ENCODE data around the gene PHACTR2.
A peak's percentile ranks its signal among the peaks of the same experiment; 100 is the strongest.

Gene PHACTR2

DNA sequence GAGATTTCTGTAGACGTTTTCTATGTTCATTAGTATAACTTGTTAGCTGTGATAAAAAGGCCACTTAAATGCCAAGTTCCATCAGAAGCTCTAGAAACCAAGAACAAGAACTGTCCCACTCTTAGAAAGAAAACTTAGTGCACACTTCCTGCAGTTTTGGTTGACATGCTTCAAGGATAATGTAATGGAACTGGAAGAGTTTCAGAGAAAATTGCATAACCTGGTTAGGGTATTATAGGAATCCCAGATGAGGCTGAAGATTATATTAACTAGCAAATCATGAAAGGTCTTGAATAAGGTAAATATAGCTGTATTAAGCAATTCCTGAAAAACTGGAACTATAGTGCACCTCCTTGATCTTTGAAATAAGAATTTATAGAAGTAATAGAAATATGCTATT lies 1.8 kb upstream of the PHACTR2 start:
- DNase-seq = no peak

DNA sequence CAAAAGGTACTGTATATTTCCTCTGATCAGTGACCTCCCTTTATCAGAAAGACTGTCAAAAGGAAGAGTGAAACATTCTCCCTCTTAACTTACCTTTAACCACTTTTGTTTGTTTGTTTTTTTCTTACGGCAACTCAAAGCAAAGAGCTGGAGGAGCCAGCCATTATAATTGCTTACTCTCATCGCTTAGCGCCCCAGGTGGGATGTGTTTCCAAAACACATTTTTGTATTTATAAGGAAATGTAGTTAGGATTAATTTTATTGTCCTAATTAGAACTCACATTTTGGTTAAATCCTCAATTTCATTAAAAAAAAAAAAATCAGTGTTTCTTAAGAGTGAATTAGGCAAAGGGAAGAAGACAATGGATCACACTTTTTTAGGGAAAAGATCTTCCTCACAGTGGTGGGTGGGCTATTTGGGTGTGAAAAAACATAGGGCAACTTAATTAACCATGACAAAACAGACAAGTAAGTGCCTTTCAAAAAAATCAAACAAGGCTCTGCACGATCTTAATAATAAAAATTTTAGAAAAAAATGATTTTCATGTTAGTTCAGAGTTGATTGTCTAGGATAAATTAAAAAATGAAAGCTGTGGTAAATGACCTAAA lies 1.2 kb upstream of the PHACTR2 start:
- no peak for DNase-seq

DNA sequence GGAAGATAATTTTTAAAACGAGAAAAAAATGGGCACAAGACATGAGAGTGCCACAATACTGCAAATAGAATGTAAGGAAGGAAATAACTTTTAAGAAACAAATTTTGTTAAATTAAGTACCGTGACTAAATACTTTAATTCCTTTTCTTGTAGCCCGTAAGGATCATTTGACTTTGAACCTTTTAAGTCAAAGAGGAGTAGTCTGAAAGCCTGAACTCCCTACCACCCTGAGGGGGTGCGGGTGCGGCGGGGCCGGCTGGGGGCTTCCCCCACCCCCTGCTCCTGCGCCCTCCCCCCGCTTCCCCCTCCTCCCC lies 231 bp upstream of the PHACTR2 start:
- peak; percentile 24 for DNase-seq

DNA sequence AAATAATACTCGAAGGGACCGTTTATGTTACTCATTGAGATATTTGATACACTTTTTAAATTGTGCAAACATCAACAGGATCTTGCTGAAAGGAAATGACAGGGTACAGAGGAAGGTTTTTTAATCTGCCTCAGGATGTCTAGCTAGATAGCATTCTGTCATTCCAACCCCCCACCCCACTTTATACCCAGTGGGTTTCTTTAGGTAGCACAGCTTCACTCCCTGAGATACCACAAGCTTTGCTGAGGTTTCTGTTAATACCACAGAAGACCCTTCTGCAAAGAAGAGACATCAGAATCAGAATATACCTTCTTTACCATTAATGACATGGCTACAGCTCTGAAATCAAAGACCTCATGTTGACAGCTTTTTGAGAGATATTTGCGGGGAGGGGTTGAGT lies 1.3 kb downstream of the PHACTR2 start:
- no peak for DNase-seq

DNA sequence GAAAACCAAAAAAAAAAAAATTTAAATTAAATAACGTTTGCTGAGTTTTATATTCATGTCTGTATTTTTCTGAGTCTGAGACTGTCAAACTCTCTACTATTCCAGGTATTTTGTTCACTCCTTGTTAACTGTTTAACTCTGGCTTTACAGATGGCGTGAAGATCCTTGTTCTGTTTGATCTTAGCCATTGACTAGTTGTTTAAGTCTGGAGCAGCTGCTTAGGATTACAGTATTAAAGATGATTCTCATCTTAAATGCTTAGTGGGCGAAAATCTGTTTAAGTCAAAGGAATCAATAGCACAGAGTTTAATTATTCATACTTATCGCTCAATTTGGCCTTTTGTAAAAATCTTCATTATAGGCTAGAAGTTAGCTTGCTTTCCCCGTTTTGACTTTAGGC lies 2.4 kb downstream of the PHACTR2 start:
- no peak for DNase-seq

DNA sequence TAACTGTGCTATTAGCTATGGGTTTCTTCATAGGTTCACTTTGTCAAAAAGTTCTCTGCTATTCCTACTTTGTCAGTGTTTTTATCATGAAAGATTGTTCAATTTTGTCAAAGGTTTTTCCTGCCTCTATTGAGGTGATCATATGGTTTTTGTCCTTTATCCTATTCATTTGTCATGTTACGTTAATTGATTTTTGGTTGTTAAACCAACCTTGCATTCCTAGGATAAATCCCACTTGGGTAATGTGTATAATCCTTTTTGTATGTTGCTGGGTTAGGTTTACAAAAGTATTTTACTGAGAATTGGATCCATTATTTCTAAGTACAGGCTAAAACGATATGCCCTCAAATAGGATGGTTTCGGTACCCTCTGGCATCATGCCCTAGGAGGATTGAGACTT lies 5.0 kb downstream of the PHACTR2 start:
- no peak for DNase-seq

DNA sequence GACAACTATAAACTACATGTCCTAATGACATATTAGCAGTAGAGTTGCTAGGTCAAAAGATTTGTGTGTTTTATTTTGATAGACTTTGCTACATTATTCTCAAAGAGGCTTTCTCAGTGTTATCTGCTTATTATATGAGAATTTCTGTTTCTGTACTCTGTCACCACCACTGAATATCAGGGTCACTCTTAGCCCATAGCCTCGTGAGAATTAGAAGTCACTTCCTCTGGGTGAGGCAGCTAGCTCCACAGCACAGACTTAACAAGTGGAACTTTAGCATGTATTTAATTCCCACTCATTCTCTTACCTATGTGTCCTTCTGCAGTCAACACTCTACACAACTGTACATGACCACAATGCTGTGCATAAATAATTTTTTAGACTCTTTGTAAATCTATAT lies 6.7 kb downstream of the PHACTR2 start:
- DNase-seq = no peak

DNA sequence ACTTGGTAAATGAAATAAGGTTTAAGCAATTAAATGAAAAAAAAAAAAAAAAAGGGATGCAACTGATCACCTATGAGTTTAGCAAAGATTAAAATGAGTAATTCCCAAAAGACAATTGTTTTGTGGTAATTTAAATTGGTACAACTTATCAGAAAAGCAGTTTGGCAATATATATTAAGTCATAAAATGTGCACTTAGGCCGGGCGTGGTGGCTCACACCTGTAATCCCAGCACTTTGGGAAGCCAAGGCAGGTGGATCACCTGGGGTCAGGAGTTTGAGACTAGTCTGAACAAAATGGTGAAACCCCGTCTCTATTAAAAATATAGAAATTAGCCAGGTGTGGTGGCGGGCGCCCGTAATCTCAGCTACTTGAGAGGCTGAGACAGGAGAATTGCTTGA lies 7.9 kb downstream of the PHACTR2 start:
- DNase-seq = no peak

DNA sequence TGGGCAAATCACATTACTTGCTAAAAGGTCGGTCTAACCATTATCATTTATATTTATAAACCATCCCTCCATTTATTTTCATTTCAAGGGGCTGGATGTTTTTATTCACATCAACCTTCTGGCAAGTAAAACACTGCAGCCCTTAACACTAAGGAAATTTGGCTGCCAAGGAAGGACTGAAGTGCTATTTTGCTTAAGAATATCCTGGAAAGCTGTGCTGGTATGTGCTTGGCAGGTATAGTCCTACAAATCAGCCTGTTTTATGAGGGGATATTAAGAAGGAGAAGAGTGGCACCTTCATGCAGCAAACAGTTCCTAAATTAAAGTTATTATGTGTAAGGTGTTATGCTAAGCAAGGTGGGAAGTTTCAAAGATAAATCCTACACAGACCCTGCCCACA lies 9.8 kb downstream of the PHACTR2 start:
- DNase-seq = no peak

DNA sequence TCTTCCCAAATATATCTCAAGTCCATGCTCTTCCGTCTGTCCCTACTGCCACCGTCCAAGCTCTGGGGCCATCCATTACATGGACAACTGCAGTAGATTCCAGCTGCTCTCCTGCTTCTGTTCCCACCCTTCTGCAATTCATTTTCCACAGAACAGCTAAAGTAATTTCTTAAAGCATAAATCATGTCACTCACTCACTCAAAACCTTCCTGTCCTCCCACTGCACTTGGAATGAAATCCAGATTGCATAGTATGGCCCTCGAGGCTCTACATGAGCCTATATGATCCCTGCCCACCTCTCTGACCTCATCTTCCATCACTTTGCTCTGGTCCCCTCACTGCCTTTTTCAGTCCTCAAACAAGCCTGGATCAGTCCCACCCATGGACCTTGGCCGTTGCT lies 10.9 kb downstream of the PHACTR2 start:
- no peak for DNase-seq

DNA sequence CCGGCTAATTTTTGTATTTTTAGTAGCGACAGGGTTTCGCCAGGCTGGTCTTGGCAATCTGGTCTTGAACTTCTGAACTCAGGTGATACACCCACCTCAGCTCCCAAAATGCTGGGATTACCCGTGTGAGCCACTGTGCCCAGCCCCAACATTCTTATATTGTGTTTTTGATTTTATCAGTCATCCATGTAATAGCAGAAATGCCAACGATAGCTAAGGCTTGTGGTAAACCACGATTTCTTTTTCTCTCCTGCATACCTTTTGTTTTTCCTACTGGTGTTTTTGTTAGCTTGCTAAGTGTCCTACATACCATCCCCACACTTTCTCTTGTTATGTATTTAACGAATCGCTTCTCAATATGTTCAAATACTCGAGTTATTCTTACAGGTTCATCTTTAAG lies 12.1 kb downstream of the PHACTR2 start:
- no peak for DNase-seq

DNA sequence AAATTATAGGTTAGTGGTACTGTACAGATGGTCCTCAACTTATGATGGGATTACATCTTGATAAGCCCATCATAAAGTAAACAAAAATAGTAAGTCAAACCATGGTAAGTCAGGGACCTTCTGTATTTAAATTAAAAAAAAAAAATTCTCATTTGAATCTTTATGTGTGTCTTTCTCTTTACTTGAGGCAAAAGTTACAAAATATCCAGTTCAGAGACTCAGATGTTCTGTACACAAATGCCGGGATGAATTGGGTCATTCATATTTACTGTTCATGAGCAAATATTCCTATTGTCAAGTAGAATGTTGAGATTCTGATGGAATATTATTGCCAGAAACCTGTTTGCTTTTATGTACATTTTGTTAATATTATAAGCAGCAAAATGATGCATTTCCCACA lies 13.4 kb downstream of the PHACTR2 start:
- DNase-seq = no peak

DNA sequence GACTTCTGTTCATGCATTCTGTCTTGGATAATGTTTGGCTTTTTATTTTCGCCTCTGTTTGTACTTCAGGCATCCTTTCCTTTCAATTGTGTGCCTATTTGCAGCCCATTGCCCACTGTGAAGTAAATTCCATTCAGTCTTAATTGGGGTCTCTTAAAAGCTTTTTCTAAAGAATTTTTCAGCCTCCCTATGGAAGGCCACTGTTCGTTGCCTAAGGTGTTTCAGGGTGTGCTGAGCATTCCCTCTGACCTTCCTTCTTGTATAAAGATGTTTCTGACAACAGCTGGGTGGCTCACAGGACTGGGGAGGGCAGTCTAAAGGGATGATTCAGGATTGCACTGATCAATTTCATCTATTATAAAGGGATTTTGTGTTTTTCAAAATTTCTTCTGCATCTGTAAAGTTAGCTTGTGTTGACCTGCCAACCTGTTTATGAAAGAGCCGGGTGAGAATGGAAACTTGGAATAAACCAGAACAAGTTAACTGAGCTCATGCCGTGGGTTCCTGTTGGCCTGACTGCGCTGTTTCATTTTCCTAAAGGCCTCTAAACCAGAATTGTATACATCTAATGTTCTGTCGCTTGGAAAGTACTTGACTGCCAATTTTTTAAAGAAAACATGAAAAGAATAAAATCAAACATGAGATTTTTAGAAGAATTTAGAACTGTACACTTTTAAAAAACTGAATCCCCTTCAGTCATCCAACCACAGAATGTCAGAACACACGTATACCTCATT lies 14.3 kb downstream of the PHACTR2 start:
- no peak for DNase-seq

DNA sequence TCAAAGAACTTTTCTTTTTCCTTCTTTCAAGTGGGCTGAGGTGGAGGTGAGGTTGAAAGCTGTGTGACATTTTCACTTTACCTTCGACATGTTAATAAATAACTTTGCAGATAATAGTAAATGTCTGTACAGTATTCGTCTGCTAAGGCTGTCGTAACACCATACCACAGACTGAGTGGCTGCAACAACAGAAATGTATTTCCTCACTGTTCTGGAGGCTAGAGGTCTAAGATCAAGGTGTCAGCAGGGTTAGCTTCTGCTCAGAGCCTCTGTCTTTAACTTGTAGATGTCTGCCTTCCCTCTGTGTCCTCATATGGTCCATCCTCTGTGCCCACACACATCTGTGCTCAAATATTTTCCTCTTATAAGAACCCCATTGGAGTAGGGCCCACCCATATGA lies 14.9 kb downstream of the PHACTR2 start:
- DNase-seq = no peak

DNA sequence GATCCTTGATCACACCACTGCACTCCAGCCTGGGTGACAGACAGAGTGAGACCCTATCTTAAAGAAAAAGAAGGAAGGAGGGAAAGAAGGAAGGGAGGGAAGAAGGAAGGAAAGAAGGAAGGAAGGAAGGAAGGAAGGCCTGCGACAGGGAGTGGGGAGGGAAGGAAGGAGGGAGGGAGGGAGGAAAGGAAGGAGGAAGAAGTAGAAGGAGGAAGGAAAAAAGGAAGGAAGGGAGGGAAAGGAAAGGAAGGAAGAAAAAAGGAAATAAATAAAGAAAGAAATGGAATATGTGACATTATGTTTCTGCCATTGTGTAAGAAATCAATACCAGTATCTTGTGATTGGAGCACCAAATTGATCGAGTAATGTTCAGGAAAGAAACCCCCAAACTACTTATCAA lies 16.2 kb downstream of the PHACTR2 start:
- no peak for DNase-seq

DNA sequence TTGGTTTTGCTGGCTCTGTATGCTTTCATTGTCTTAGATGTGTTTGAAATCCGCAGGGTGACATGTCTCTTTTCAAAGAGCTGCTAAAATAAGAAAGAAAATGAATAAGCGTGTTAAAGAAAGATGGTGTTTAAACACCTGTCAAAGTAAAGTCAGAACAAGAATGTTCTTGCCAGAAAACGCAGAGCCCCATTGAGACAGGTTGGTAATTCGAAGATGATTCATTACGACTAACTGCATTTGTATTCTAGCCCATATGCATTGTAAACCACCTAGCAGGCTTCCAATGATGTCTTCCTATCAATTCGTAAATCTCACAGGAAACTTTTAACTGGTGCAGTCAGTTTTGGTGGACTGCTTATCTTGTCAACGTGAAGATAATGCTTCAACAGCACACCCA lies 16.8 kb downstream of the PHACTR2 start:
- DNase-seq = no peak

DNA sequence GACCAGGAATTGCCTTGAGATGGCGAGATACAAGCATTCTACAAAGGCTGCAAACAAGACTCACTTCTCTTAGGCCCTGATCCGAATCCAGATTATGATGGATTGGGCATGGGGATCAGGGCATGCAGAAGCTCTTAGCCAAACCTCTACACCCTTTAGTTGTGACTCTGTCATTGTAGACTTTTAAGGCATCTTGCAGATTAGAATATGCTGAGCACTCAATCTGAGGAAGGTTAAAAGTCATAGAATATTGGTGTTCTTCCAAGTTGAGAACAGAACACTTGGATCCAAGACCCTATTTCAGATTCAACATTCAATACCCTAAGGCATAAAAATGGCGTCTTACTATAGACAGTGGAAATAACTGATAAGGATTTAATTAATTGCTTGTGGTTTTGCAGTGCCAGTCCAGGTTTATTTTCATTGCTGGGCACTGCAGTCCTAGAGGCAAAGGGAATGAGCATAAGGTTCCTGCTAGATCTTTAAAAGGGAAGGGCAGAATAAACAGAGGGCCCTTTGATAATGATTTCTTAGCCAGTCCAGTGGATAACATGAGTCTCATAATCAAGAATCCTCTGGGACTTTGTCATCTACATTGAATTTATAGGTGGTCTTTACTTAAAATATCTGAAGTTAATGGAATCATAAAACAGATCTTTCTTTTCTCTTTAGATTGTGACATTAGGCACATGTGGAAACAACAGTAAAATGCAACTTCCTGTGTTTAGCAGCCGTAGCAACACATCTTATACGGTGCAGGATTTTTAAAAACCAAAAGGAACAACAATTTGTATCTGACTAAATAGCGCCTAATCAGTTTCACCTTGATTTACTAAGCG lies 17.6 kb downstream of the PHACTR2 start:
- DNase-seq = peak; percentile 9

DNA sequence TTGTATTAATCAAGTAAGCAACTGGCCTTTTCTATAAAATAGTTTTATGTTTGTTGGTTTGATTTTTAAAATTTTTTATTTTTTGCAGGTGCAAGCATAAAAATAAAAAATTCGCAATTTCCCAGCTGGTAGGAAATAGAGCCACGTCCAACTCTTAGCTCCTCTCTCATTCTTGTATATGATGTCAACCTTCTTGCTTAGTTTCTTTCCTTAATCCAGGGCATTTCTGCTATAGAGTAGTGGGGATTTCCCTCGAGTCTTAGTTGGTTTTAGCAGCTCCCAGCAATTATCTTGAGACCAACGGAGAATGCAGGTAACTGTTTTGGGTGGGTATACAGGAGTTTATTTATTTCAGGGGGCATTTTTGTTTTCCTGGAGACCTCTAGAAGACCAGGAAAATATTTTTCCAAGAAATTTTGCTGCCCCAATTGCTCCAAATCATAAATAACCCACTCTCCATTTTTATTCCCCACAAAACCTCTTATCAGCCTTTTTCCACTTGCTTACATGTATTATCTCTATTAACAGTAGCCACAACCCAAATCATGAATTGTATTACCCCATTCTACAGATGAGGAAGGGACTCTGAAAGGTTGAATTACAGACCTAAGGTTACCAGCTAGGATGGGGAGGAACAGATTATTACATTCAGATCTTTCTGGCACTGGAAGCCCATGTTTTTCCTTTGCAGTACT lies 18.4 kb downstream of the PHACTR2 start:
- DNase-seq = no peak

DNA sequence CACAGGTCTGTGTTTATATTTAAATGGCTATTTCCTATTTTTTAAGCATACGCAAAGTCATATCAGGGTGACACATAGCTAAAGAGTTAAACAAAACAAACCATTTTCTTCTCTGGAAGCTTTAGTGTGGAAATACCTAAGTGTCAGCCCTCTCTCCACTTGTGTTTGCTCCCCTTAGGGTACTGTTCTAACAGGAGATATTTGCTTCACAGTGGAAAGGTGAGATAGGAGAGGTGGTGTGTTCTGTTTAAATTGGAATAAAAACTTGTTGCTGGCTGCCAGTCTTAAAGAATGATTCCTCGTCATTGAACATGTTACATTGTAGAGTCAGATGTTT lies 18.9 kb downstream of the PHACTR2 start:
- no peak for DNase-seq

DNA sequence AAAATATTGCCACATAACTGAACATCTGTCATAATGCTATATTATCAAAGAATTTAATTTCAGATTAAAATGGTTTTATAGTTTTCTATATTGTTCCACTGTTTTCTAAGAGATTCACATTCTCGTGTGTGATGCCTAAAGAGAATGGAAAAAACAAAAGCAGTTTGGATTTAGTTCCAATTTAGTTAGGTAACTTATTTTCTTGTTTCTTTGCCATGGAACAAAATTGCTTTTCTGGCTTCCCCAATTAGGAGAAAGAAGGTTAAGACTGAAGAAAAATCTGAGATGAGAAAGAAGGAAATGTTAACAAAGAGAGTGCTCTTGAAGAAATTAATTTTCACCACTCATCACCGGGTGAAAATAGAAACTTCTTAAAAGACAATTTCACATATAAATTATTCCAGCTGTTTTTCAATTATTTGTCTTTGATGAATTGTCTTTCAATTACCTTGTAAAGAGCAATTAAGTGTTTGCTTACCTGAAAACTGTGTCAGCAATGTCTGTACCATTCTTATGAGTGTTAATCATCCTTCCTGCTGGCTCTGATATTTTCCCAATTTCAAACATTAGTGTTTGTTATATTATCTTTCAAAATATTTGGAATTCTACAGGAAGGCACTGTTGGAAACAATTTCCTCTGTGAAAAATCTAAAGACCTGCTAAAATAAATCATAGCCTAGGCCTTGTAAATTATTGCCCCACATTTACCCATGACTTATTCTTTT lies 19.5 kb downstream of the PHACTR2 start:
- DNase-seq = no peak

DNA sequence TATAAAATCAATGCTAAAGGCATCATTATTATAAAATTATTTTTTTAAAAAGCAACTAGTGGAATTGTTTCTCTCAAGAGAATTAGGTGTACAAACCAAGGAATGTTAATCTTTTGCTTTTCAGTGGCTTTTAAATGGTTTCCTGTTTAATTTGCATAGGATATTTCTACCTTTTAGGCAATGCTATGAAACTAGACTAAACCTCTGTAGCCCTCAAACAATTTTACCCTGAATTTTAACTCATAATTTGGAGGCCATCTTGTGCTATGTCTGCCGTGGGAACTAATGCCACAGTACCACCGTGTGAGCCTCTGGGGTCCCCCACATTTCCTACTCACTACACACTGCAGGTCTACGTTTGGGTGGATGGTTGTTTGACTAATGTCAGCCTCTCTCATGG lies 20.6 kb downstream of the PHACTR2 start:
- DNase-seq = no peak

DNA sequence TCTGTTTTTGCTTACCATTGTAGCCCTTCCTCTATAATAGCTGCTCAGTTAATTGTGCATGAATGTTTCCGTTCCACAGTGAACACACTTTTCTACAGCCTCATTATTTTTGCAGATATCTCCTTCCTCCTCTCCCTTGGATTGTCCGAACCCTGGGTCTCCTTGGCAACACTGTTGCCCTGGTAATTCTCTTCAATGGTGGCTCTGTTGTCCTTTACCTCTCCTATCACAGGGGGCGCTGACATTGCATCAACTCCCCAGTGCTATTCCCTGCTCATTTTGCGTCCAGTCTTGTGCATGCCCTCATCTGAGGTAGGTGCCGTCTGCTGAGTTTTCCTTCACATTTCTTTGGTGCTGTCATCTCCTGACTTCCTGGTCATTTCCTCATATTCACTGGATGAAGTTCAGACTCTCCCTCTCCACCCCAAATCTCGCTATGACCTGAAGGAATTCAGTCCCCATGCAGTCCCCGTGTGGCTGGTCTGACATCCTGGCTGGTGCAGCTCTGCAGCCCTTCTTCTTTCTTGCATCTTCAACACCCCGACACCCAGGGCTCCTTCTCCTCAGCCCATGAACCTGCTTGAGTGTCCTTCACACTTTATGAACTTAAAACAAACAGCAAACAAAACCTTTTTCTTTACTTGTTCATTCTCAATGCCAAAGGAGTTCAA lies 21.1 kb downstream of the PHACTR2 start:
- no peak for DNase-seq

DNA sequence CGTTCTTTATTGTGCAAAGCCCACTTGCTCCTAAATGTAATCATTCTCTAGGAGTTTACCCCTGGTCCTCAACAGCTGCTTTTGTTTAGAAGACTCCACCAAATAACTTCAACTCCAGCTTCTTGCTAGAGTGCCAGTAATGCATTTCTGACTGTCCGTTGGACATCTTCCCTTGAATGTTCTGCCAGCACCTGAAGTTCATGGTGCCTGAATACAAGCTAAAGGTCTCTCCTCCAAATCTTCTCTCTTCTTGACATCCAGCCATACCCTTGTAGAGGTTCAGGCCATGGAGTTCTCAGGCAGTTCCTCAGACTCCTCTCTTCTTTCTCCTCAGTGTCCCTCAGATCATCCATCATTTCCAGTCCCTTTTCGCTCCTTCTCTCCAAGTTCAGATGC lies 21.7 kb downstream of the PHACTR2 start:
- no peak for DNase-seq

Data from CD4-positive, alpha-beta T cell treated with Interleukin-4 for 4 hours (primary cell).